GM19463 (cell line): Measurements from ENCODE around the gene RAVER1.

Source experiments
- ATAC-seq: cut with Tn5 transposase; IDR thresholded peaks from one replicate; pipeline ENCODE4 v1.9.1; 2021; ENCODE audit warnings: mild to moderate bottlenecking, moderate library complexity; ENCODE audit not compliant: unreplicated experiment

Gene RAVER1

GRCh38 chr19:10318807-10319682 is 14.3 kb downstream of the RAVER1 start:
- ATAC-seq = no peak

- ATAC-seq = no peak
Measured at GRCh38 chr19:10317857-10318462, 15.4 kb downstream of the RAVER1 start.

DNA sequence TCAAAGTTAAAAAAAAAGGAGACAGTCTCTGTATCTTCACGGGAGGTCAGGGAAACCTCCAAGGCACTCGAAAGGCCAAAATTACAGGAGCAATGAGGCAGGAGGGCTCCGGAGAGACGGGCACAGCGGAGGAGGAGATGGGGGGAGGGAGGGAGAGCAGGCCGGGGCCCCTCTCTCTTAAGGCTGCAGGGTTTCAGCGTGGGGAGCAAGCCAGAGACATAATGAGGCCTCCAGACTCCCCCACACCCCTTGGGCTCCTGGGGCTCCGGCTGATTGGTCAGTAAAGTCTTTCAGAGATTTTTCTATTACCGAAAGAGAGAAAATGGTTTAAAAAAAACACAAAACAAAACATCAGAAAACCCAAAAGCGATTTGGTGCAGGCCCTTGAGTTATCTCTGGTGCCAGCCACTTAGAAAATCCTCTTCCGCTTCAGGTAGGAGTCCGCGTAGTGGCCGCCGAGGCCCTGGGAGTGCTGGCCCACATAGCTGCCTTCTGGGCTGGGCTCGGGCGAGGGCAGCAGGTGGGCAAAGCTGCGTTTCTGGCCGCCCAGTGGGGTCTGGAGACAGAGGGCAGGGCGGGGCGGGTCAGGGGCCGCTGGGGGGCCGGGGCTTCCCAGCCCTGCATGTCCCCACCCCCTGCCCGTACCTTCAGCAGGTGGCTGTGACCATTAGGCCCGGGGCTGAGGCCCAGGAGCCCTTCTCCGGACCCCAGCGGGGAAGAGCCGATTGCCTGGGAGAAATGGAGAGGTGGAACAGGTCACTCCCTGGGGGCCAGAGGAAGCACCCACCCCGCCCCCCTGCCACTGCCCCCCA is 16.1 kb downstream of the RAVER1 start:
- ATAC-seq = no peak

DNA sequence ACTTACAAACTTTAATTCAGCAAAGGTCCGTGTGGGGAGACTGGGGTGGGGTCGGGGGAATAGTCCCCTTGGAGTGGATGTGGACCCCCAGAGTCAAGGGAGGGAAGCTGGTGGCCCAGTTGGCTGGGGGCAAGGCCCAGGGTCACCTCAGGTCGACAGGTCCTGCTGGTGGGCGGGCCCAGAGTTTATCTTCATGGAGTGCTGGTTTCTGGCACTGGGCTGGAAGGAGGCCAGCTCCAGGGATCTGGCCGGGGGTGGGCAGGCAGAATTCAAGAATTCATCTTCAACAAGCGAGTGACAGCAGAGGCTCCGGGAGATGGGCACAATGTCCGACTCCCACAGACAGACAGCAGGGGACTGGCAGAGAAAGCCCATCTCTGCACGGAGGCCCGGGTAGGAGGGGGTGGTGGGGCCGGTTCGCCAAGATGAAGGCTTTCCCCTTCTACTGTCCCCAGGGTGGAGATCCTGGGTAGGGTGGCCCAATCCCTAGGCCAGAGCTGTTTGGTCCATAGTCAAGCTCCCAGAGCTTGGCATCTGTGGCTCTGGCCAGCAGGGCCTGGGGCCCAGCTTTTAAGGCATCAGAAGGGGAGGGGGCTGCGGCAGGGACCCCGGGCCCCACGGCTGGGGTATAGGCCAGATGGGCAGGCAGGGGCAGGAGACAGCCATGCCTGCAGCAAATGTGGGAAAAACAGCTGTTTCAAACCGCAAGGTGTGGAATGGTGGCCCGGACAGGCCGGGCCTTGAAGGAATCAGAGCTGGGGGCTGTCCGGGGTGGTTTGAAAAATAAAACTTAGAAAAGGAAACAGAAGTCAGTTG is 16.9 kb downstream of the RAVER1 start:
- no peak for ATAC-seq

DNA sequence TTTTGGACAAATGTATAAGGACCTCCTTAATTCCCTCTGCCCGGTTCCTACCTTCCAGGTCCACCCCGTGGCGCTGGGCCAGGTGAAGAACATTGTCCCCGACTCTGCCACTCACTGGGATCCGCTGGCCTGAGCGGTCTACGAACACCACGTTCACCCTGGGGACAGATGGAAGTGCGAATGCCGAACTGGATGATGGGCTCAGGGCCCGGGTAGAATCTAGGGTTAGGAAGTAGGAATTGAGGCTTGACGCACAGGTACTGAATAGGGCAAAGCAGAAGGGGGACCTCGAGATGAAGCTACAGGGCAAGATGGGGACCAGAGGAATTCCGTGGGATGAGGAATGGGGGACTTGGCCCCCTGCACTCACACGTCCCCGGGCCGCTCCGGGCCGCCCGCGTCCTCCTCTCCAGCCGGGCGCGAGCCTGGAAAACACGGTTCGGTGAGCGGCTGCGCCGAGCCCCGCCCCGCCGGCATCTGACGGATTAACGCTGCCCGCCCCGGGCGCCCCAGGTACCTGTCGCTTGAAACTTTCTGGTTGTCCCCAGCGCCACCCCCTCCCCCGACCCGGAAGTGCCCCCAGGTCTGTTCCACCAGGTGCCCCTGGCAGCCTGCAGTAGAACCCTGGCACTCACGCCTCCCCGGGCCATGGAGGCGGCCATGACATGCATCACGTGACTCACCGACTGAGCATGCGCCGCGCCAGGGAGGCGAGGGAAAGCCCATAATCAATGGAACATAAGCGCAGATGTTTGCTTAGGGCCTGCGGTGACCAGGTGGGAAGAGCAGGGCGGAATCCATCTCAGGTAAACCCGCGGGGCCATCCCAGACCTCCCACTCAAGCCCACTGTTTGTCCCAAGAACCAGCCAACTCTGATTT is 17.8 kb downstream of the RAVER1 start, which contains the start of gene FDX2:
TSS of gene FDX2 (minus strand) at position 681 of the 880 bp plus-strand sequence. CDS start at position 662, 19 bp downstream.
- ATAC-seq = no peak

DNA sequence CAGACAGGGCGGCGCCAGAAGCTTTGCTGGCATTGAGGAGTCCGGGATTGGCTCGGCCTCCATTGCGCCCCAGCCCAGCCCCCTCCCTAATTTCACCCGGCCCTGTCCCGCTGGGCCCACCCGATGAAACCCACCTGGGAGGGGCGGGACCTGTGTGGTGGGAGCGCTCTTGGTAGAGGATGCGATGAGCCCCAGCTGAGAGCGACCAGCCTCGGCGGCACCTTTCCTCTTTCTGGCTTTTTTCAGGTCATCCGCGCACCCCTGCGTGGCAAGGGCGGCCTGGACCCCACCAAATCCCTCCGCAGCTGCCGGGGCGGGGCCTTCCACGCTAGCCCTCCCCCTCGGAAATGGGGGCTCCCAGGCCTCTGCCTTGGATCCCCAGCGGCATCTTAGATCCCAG is 23.9 kb downstream of the RAVER1 start, which contains the start of gene ZGLP1:
TSS of gene ZGLP1 (minus strand) at position 393 of the 400 bp plus-strand sequence.
- no peak for ATAC-seq

GRCh38 chr19:10306327-10306726 is 27.0 kb downstream of the RAVER1 start:
- ATAC-seq = no peak

DNA sequence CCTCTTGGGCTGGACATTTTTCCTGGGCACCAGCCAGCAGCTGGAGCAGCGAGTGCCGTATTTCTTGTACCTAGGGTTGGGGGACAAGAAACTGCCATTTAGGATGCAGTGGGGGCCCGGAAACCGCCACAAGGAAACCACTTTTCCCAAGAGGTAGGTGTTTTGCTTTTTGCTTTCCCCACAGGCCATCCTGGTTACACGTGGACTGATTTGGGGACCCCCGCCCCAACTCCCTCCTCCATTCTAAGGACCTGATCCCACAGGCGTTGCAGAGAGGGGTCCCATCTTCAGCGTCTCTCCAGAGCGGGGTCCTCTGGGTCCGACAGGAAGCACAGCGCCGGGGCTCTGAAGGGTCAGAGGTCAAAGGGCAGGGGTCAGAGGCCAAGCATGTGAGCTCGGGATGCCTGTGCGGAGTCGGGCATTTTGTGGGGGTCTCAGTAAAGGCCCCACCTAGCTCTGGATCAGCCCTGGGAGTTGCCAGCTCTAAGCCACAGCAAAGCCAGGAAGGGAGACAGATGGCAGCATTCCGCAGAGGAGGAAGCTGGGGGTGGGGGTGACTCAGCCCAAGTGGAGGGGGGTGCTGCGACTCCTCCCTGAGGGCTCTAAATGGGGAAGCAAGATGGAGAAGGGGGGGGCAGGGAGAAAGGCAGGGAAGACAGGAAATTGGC is 28.1 kb downstream of the RAVER1 start:
- no peak for ATAC-seq

DNA sequence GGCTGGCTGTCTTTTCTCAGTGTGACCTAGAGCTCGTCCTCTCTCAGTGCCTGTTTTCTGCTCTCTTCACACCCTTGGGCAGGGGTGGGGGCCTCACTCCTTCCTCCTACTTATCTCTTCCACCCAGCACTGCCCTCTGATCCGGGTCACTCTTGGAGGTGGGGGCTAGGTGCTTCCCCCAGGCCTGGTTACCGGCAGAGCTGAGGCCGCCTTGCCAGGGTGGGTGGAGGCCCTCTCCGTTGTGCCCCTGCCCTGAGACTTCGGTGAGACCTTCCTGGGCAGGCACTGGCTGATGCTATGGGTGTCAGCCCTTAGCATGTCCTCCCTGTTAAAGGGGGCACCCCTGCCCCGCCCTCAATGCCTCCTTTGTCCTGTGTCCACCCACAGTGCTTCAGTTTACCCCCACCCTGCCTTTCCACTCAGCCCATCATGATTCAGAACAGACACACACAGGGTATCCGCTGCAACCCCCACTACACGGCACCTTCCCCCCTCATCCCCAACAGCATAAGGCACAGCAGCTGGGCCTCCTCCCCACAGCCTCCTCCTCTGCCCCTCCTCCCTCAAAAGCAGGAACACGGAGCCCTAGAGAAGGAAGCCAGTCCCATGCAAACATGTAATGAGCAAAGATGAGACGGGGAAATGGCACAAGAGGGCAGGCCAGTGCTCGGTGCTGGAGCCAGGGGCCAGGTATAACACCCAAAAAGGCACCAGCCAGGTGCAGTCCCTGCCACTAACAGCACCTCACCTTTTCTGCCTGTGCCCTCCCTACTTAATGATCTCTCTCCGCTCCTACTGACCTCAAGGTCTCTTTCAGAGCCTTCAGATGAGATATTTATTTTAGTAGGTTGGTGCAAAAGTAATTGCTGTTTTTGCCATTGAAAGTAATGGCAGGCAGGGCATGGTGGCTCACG is 33.5 kb downstream of the RAVER1 start:
- ATAC-seq = no peak

GRCh38 chr19:10295847-10296591 is 37.3 kb downstream of the RAVER1 start:
- ATAC-seq = no peak

DNA sequence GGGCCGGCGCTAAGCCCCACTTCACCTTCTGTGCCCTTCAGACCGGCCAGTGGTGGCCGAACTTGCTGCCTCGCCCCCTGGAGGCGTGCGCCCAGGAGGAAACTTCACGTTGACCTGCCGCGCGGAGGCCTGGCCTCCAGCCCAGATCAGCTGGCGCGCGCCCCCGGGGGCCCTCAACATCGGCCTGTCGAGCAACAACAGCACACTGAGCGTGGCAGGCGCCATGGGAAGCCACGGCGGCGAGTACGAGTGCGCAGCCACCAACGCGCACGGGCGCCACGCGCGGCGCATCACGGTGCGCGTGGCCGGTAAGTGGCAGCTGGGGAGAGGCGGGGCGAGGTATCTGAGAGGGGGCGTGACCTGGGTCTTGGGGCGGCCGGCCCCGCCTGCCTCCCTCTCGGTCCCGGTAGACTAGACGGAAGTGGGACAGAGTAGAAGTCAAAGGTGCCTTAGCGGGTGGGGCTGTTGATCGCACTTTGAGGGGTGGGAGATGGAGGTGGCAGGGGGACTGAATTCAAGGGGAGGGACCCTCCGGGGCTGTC is 38.0 kb downstream of the RAVER1 start:
- peak; percentile 51 for ATAC-seq

DNA sequence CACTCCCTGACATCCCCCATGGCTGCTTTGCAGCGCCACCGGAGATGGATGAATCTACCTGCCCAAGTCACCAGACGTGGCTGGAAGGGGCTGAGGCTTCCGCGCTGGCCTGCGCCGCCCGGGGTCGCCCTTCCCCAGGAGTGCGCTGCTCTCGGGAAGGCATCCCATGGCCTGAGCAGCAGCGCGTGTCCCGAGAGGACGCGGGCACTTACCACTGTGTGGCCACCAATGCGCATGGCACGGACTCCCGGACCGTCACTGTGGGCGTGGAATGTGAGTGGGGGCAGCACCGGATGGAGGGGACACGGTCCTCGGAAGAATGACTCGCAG is 39.0 kb downstream of the RAVER1 start:
- ATAC-seq = no peak

DNA sequence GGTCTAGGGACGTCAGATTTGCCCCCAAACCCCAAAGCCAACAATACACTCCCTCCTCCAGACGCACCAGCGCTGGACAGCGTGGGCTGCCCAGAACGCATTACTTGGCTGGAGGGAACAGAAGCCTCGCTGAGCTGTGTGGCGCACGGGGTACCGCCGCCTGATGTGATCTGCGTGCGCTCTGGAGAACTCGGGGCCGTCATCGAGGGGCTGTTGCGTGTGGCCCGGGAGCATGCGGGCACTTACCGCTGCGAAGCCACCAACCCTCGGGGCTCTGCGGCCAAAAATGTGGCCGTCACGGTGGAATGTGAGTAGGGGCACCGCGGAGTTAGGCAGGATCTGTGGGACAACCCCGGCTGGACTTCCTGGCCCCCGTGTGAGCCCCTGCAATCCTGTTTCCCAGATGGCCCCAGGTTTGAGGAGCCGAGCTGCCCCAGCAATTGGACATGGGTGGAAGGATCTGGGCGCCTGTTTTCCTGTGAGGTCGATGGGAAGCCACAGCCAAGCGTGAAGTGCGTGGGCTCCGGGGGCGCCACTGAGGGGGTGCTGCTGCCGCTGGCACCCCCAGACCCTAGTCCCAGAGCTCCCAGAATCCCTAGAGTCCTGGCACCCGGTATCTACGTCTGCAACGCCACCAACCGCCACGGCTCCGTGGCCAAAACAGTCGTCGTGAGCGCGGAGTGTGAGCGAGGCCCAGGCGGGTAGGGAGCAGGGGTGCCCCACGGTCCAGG is 39.5 kb downstream of the RAVER1 start:
- no peak for ATAC-seq

DNA sequence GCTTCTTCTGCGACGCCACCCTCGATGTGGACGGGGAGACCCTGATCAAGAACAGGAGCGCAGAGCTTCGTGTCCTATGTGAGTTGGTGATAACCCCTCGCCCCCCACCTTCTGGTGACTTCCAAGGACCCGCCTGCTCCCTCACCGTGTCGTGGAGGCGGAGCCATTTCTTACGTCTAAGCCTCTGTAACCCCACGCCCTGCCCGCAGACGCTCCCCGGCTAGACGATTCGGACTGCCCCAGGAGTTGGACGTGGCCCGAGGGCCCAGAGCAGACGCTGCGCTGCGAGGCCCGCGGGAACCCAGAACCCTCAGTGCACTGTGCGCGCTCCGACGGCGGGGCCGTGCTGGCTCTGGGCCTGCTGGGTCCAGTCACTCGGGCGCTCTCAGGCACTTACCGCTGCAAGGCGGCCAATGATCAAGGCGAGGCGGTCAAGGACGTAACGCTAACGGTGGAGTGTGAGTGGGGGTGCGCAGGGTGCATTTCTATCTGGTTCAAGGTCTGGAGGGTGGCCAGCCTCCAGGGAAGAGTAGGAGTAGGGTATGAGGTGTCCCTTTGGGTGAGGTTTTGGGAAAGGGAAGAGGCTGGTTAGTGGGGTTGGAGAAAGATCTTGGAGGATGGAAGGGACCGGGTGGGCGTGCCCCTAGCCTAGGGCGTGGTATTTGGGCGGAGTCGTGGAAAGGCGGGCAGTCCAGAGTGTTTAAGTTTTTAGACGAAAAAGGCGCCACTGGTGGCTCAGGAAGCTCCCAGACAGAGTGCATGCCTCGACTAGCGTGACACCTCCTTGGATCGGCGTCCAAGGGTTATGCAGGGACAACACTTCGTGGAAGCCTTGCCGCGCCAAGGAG is 40.3 kb downstream of the RAVER1 start:
- ATAC-seq = no peak

DNA sequence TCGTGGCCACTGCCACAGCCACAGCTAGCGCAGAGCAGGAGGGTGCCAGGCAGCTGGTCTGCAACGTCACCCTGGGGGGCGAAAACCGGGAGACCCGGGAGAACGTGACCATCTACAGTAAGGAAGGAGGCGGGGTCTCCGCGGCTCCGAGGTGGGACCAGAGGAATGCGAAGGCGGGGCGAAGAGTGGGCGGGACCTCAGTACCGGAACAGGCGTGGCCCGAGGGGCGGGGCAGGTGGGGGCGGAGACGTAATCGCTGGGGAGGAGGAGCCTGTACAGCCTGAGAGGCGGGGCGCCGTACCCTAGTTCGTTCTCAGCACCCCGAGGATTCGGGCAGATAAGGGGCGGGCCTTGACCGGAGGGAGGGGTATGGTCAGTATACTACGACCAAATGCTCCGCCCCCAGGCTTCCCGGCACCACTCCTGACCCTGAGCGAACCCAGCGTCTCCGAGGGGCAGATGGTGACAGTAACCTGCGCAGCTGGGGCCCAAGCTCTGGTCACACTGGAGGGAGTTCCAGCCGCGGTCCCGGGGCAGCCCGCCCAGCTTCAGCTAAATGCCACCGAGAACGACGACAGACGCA is 41.0 kb downstream of the RAVER1 start:
- no peak for ATAC-seq
